SKM-1 treated with dmso at 0.1 percent for 144 hours (cell line): ENCODE data around the gene NFIX.
A peak's percentile ranks its signal among the peaks of the same experiment; 100 is the strongest.

ENCODE experiments used
- DNase-seq: peaks from one replicate; lab custom pipeline; 2025; ENCODE audit not compliant: unreplicated experiment; lab: John Stamatoyannopoulos, UW

NFIX gene

GRCh38 chr19:13089857-13090507 lies 94.7 kb downstream of the NFIX start:
- no peak for DNase-seq

DNA sequence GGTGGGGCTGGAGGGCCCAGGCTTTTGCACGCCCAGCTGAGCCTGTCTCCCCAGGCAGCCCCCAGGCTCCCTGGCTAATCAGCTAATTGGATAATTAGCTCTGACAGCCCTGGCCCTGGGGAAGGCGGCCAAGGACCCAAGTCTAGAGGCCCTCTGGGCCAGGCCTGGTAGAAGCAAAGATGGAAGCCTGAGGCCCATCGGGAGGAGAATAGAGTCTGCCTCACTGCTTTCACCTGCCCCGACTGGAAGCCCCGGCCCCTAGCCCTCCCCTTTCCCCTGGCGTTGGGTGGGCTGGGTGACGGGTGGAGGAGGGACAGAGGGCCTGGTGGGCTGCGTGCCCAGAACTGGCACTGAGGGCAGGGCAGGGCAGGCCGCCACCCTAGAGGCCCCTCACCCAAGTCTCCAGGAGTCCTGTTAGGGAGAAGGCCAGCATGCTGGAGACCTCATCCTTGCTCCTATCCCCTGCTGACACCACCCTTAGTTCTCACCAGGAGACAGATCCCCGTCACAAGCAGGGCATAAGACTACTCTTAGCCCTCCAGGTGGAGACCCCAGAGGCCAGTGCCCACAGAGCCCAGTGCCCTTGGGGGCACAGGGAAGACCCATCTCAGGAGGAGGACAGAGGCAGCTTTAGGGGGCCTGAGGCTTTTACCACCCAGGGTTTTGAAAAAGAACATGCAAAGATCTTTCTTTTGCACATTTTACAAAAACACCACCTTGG lies 95.4 kb downstream of the NFIX start:
- peak; percentile 51 for DNase-seq

GRCh38 chr19:13091400-13092157 lies 96.3 kb downstream of the NFIX start:
- DNase-seq: no peak

DNA sequence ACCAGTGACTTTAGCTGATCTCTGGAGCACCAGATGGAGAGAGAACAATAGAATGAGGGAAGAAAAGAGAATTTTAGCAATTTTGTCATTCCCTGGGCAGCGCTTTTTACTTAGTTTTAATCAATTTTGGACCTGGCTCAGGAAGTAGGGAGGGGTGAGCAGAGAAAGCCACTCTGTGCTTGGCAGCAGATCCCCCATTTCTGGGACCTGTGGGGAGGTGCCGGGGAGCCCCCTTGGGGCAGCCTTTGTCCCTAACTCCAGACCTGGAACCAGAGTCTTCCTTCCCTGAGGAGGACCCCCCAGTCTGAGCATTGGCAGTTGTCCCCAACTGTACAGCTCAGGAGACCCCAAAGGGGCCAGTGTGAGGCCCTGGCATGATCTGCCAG lies 96.9 kb downstream of the NFIX start:
- no peak for DNase-seq

- no peak for DNase-seq
Measured at GRCh38 chr19:13092606-13093235, 97.4 kb downstream of the NFIX start.

GRCh38 chr19:13093407-13094105 lies 98.3 kb downstream of the NFIX start:
- peak; percentile 77 for DNase-seq

GRCh38 chr19:13094106-13094504 lies 98.8 kb downstream of the NFIX start:
- no peak for DNase-seq

DNA sequence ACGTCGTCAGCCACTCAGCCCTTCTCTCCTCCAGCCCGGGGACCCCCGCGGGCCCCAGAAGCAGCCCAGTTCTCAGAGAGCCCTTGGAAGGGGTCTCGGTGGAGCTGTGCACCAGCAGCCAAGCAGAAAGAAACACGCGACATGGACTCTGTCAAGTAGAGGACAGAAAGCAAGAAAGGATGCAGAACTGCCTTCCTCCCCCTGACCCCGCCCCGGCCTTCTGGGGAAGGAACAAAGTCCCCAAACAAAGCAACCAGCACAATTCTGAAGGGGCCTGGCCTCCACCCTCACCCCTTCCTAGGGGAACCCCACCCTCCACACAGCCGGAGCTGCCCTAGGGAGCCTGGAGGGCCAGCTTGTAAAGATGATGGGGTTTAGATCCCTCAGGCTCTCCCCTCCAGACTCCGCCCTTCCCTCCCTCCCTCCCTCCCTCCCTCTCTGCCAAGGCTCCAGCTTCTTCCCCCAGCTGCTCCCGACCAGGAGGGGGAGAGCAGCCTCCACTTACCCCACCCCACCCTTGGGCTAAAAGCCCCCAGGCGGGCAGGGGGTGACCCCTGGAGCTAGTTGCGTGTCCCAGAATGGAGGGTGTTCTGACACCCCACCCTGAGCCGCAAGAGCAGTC lies 99.6 kb downstream of the NFIX start:
- DNase-seq: no peak

- DNase-seq: no peak
Measured at GRCh38 chr19:13095393-13095784, 100.1 kb downstream of the NFIX start.

DNA sequence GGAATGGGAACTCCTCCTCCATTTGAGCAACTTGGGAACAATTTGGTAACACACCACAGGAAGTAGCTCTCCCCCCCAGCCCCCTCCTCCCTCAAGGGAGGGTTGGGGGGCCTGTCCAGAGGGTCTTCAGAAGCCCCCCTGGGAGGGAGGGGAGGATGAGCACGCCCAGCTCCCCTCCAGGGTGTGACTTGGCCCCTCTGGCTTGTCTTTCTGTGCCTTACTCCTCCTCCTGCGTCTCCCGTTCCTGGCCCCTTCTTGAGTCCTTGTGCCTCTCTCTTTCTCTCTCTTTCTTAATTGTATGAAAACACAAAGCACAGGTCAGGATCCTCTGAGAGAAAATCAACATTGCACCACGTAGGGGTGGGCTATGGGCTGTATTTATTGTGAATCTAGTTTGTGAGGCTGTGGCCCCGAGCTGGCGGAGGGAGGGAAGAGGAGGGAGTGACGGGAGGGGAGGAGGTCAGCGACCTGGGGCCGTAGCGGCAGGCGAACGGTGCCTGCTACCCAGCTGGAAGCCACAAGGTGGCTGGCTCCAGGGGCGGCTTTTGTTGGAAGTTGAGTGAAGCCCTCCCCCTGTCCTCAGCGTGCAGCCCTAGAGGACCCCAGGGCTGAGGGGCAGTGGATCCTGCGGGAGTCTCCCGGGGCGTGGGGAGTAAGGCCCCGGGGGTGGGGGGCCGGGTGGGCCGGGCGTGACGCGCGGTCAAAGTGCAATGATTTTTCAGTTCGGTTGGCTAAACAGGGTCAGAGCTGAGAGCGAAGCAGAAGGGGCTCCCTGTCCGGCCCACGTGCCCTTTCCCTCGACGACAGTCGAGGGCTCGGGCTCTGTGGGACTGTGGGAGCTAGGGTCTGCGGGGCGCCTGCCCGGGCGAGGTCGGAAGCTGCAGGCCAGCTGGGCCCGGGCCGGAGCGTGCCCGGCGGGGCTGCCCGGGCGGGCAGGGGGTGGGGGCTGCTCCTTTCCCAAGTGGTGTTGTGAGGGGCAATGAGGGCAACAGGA lies 101.0 kb downstream of the NFIX start:
- DNase-seq: peak; percentile 52

DNA sequence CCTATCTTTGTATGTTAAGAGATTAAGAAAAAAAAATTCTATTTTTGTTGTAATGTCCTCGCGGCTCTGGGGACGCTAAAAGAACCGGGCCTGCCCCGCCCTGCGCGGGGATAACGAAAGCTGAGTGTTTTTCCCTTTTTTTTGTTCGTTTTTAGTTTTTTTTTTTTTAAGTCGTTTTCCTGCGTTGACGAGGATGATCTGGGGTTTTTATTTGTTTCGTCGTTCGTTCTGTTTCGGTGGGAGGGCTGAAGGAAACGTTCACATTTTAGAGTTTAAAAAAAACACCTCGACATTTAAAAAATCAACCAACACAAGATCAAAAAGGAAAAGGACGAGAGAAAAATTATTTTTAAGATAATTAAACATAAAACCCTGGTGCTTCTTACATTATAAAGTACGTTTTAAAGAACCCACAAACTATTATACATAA lies 101.8 kb downstream of the NFIX start:
- DNase-seq: no peak

DNA sequence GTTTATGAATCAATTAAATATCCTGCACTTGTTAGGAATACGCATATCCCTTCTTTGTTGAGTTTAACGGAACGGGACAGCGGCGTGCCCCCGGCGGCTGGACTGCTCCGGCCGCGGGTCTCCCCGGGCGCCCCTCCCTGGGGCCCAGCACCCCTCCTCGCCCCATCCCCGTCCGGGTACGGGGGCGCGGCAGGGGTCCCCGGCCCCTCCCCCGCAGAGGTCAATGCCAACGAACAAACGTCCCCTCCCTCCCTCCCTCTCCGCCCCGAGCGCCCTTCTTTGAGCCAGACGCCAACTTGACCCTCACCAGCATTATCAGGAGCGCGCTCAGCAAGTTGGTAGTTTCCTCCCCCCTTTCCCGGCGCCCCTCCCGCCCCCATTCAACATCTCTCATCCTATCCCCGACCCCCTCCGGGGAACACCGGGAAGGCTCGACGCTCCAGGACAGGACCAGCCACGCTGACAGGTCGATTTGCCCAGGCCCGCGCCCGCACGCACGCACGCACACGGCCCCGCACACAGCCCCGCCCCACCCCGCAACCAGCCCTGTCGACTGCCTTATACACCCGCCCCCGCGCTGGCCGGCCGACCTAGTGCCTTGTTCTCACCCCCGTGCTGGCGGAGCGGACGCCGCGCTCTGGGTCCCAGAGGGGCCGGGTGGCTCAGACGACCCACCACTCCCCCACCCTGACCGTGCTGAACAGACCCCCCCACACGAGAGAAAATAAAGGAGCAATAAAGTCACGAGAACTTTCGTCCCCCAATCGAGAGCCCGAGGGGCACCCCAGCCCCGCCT lies 102.4 kb downstream of the NFIX start:
- DNase-seq: no peak

GRCh38 chr19:13098277-13099072 lies 103.2 kb downstream of the NFIX start:
- DNase-seq: no peak

GRCh38 chr19:13099073-13099999 lies 104.1 kb downstream of the NFIX start:
- DNase-seq: peak; percentile 81

- DNase-seq: no peak
Measured at GRCh38 chr19:13100031-13100588, 104.8 kb downstream of the NFIX start.

DNA sequence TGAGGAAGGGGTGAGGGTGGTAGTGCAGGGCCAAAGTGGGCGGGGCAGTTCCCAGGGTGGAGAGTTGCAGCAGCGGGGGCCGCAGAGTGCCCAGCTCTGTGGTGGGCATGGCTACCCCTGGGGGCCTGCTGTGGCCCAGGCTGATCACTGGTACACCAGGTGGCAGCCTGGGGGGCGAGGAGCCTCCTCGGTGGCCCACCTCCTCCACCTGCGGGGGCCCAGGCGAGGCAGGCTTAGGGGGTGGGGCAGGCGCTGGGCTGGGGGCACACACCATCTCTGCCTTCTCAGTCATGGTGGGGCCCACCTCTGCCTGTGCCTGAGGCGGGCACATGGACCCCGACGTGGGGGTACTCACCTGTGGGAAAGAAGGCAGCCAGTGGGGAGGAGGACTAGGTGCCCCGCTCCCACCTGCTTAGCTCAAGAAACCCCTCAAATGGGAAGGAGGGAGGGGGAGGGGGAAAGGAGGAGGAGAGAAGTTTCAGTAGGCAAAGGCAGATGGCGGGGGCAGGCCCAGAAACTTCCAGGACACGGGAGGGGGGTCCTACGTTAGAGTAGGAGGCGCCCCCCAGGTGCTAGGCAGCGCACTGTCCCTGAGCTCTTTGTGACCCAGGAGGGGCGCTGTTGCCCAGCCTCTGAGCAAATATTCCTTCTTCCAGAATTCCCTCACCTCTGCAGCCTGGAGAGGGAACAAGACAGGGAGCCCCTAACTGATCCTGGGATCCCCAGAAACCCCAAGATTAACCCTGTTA lies 105.7 kb downstream of the NFIX start:
- DNase-seq: no peak
